Measurements from ENCODE around the gene PGPEP1. TPM values are rescaled to one million over a fixed set of nuclear protein-coding genes. Genes with fewer than 3 reads are reported as not detected.
"Not testable (repeated sequence)": the region's sequence is repeated elsewhere in the genome, so short reads cannot be mapped to it uniquely, and the experiment has no call there.

Gene PGPEP1
- total and polyA plus RNA-seq, 8 donors, result 16.1 to 39.5 (median 20.7) TPM

DNA sequence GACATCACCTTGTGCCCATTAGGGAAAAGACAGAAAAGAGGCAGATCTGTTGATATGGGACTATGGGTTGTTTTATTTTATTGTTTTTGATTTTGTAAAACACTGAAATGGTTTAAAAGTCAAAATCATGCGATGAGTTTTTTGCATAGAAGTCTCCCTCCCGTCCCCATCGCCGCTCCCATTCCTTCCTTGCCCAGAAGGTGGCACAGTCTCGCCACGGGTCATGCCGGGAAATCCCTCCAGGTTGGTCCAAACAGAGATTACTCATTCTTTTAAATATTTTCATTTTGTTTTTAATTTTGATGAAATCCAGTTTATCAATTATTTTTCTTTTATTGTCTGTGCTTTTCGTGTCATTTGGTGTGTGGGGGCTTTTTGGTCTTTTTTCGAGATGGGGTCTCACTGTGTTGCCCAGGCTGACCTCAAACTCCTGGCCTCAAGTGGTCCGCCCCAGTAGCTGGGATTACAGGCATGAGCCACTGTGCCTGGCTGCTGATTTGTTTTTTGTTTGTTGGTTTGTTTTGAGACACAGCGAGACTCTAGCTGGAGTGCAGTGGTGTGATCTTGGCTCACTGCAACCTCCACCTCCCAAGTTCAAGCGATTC, 9.2 kb downstream of the PGPEP1 start:
- H3K36me3 ChIP-seq, result peaks cover 0 to 12% of the 10 kb centered on the region in 2 donors
- no peak overlapping the region for H3K4me3 ChIP-seq
- no peak overlapping the region for H3K27ac ChIP-seq
- no peaks in the 10 kb centered on the region for H3K9me3 ChIP-seq
- peak; percentile 91 for ATAC-seq
- peaks cover 0 to 8% of the 10 kb centered on the region in 2 donors for H3K4me1 ChIP-seq
- TF ChIP-seq CTCF (IDR thresholded peaks at IDR 0.05), result peak; percentile 69 to 85
- DNase-seq, result peak in 3 of 4 donors; percentile 46 to 89 (median 64)
- no peaks in the 10 kb centered on the region for H3K27me3 ChIP-seq
- intact Hi-C loops (cut with DNase I), result loop anchor here (5.0 to 10.0 kb wide), 2 partner anchors 55 to 58 kb away; no protein-coding TSS in a partner anchor

DNA sequence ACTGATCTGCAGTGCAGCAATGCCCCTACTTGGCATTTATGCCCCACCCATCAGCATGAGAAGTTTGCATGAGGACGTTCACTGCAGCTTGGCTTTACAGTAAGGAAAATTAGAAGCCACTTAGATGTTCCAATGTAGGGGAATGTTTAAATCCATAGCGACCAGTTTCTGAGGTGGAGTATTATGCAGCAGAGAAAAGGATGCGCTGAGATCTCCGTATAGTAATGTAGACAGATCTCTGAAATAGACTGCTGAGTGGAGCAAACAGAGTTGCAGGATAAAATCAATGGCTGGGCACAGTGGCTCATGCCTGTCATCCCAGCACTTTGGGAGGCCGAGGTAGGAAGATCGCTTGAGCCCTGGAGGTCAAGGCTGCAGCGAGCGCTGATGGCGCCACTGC, 10.1 kb downstream of the PGPEP1 start:
- Histone ChIP-seq H3K4me1 (peaks cover 0 to 8% of the 10 kb centered on the region in 2 donors), H3K9me3 (no peaks in the 10 kb centered on the region), H3K4me3 (no peak overlapping the region), H3K27ac (no peak overlapping the region), H3K36me3 (peaks cover 0 to 7% of the 10 kb centered on the region in 2 donors), H3K27me3 (no peaks in the 10 kb centered on the region)
- no peak for DNase-seq
- no peak for ATAC-seq
- intact Hi-C loops (cut with DNase I), result no loop called here
- TF ChIP-seq CTCF (IDR thresholded peaks at IDR 0.05), result no peak

- ATAC-seq (no peak), DNase-seq (no peak)
- no peak overlapping the region for H3K27ac ChIP-seq
- H3K4me1 ChIP-seq, result peaks cover 0 to 8% of the 10 kb centered on the region in 2 donors
- no peaks in the 10 kb centered on the region for H3K27me3 ChIP-seq
- no peak for TF ChIP-seq CTCF (IDR thresholded peaks at IDR 0.05)
- H3K4me3 ChIP-seq, result no peak overlapping the region
- intact Hi-C loops (cut with DNase I), result no loop called here
- H3K36me3 ChIP-seq, result peaks cover 0 to 17% of the 10 kb centered on the region in 2 donors
- no peaks in the 10 kb centered on the region for H3K9me3 ChIP-seq
Measured at GRCh38 chr19:18351544-18351943, 11.1 kb downstream of the PGPEP1 start.

GRCh38 chr19:18353378-18354005, 13.1 kb downstream of the PGPEP1 start:
- DNase-seq, result no peak
- Histone ChIP-seq H3K4me1 (peaks cover 0 to 8% of the 10 kb centered on the region in 2 donors), H3K27ac (no peak overlapping the region), H3K4me3 (no peak overlapping the region), H3K9me3 (no peaks in the 10 kb centered on the region), H3K36me3 (peaks cover 0 to 37% of the 10 kb centered on the region in 2 donors), H3K27me3 (no peaks in the 10 kb centered on the region)
- no peak for TF ChIP-seq CTCF (IDR thresholded peaks at IDR 0.05)
- ATAC-seq, result no peak
- intact Hi-C loops (cut with DNase I), result no loop called here

- intact Hi-C loops (cut with DNase I); ATAC-seq; H3K27me3 ChIP-seq; H3K4me3 ChIP-seq; H3K4me1 ChIP-seq; H3K9me3 ChIP-seq; H3K27ac ChIP-seq; DNase-seq: not testable (repeated sequence)
- H3K36me3 ChIP-seq, result peaks cover 0 to 49% of the 10 kb centered on the region in 2 donors
Measured at GRCh38 chr19:18354743-18355142, 14.3 kb downstream of the PGPEP1 start.
